ENCODE data around the gene SREBF1.

- no peak for TF ChIP-seq CTCF (IDR thresholded peaks at IDR 0.05)
- TF ChIP-seq POLR2A (IDR thresholded peaks at IDR 0.05): no peak
- no peak for TF ChIP-seq POLR2AphosphoS5 (IDR thresholded peaks at IDR 0.05; ENCODE audit: insufficient read depth in 1 of 2, low read depth in 1 of 2)
Observed at GRCh38 chr17:17876959-17877528, 40.3 kb upstream of the SREBF1 start.
